Aorta (tissue), 5 donors: ENCODE measurements around the gene THSD7A. TPM values are rescaled to one million over a fixed set of nuclear protein-coding genes. Genes with fewer than 3 reads are reported as not detected.
"Not testable (repeated sequence)": the region's sequence is repeated elsewhere in the genome, so short reads cannot be mapped to it uniquely, and the experiment has no call there.

Experiments
- ATAC-seq: fragments of 200-7000 bp; cut with Tn5 transposase; one replicate; pipeline ENCODE4 v1.9.1; 2022; ENCODE audit warnings: moderate library complexity; ENCODE audit not compliant: low FRiP score
- DNase-seq, 2 donors: peaks; one replicate each; pipeline ENCODE4 v3.0.0-alpha.2; 2020
- H3K27ac ChIP-seq, 2 donors: one replicate each; pipeline ENCODE4 v1.5.1; 2013; ENCODE audit warnings: low read length in 2 of 2, mild to moderate bottlenecking in 2 of 2, moderate library complexity in 2 of 2, control low read depth in 1 of 2, inconsistent platforms in 1 of 2, low read depth in 1 of 2
- H3K27me3 ChIP-seq, 2 donors: one replicate each; pipeline ENCODE4 v1.6.1; 2013; ENCODE audit warnings: control low read depth in 1 of 2, low read length in 1 of 2, mild to moderate bottlenecking in 1 of 2, moderate library complexity in 1 of 2; ENCODE audit not compliant: insufficient read depth in 2 of 2, control insufficient read depth in 1 of 2
- H3K36me3 ChIP-seq, 2 donors: one replicate each; pipeline ENCODE4 v1.6.1; 2013; ENCODE audit warnings: control low read depth in 1 of 2, low read length in 1 of 2, mild to moderate bottlenecking in 1 of 2; ENCODE audit not compliant: insufficient read depth in 2 of 2, control insufficient read depth in 1 of 2
- H3K4me1 ChIP-seq, 2 donors: one replicate each; pipeline ENCODE4 v1.6.1; 2013; ENCODE audit warnings: low read length in 2 of 2, control low read depth in 1 of 2, mild to moderate bottlenecking in 1 of 2, moderate library complexity in 1 of 2; ENCODE audit not compliant: insufficient read depth in 2 of 2, control insufficient read depth in 1 of 2
- H3K4me3 ChIP-seq, 2 donors: one replicate each; pipeline ENCODE4 v1.5.1; 2013; ENCODE audit warnings: low read length in 2 of 2, control low read depth in 1 of 2, mild to moderate bottlenecking in 1 of 2
- H3K9me3 ChIP-seq: one replicate; pipeline ENCODE4 v1.6.1; 2013; ENCODE audit warnings: mild to moderate bottlenecking, low read length; ENCODE audit not compliant: control insufficient read depth
- WGBS, 2 donors: extraction: QIAGEN DNeasy Blood & Tissue Kit; methylation state at CpG; one replicate each; pipeline ENCODE4 v1.1.7; 2013; 5-methylcytosine and 5-hydroxymethylcytosine counted together
- intact Hi-C, 2 donors: fragments of 100-400 bp; cut with DNase I; formaldehyde crosslinking; loops; one replicate each; pipeline versions ENCODE4 v1.14.2 to v1.15.0; 2022
- polyA plus RNA-seq, 2 donors: library from polyadenylated mRNA; stranded (reverse); fragments of 200-250 nt; gene quantifications; one replicate each; pipeline ENCODE4 v1.2.3, GENCODE V29; 2013
- total RNA-seq, 2 donors: library from RNA; stranded (reverse); fragmentation: NEBNext Ultra II Directional; extraction: Animal tissue kit (Norgen Biotek cat#: 25700); gene quantifications; one replicate each; pipeline ENCODE4 v1.2.1, GENCODE V29; 2021
- donor health status: healthy with polysubstance abuse.
- donor health status: Bipolar disorder and iron deficiency.
- donor health status: DM: no; HTN: no; CAD: no.
- donor health status: DM: no; HTN: no; CAD: no.
- donor health status: DM: yes; HTN: yes; CAD: no.

The THSD7A gene
- total and polyA plus RNA-seq, 4 donors: 0.03 to 20.0 (median 12.1) TPM; not detected in 1

GRCh38 chr7:11539853-11540252, 292.1 kb downstream of the THSD7A start:
- no peaks in the 10 kb centered on the region for H3K27me3 ChIP-seq
- H3K36me3 ChIP-seq: no peaks in the 10 kb centered on the region
- H3K4me1 ChIP-seq: no peaks in the 10 kb centered on the region
- DNase-seq (no peak), ATAC-seq (no peak)
- intact Hi-C loops: no loop called here
- no peak overlapping the region for H3K27ac ChIP-seq
- H3K9me3 ChIP-seq: peaks cover 2% of the 10 kb centered on the region
- no peak overlapping the region for H3K4me3 ChIP-seq
- 27 to 44% methylated on average over 3 of the region's 3 CpGs for WGBS, 2 donors

GRCh38 chr7:11538751-11539299, 293.2 kb downstream of the THSD7A start:
- Histone ChIP-seq H3K4me3 (no peak overlapping the region), H3K9me3 (peaks cover 2% of the 10 kb centered on the region), H3K36me3 (no peaks in the 10 kb centered on the region), H3K4me1 (no peaks in the 10 kb centered on the region), H3K27me3 (no peaks in the 10 kb centered on the region), H3K27ac (no peak overlapping the region)
- intact Hi-C loops: no loop called here
- DNase-seq (no peak), ATAC-seq (no peak)
- 70 to 77% methylated on average over 1 of the region's 1 CpG for WGBS, 2 donors

- intact Hi-C loops: no loop called here
- no peaks in the 10 kb centered on the region for H3K36me3 ChIP-seq
- peaks cover 2% of the 10 kb centered on the region for H3K9me3 ChIP-seq
- no peak overlapping the region for H3K27ac ChIP-seq
- WGBS, 2 donors: 72 to 75% methylated on average over 3 of the region's 3 CpGs
- ATAC-seq: no peak
- peaks cover 0 to 2% of the 10 kb centered on the region in 2 donors for H3K27me3 ChIP-seq
- no peak overlapping the region for H3K4me3 ChIP-seq
- H3K4me1 ChIP-seq: no peaks in the 10 kb centered on the region
- no peak for DNase-seq
Measured at GRCh38 chr7:11533229-11533820, 298.7 kb downstream of the THSD7A start.

- peaks cover 0 to 2% of the 10 kb centered on the region in 2 donors for H3K27me3 ChIP-seq
- ATAC-seq (no peak), DNase-seq (no peak)
- no peak overlapping the region for H3K4me3 ChIP-seq
- H3K36me3 ChIP-seq: no peaks in the 10 kb centered on the region
- 38 to 41% methylated on average over 3 of the region's 3 CpGs for WGBS, 2 donors
- no peaks in the 10 kb centered on the region for H3K4me1 ChIP-seq
- intact Hi-C loops: no loop called here
- no peak overlapping the region for H3K27ac ChIP-seq
- H3K9me3 ChIP-seq: no peaks in the 10 kb centered on the region
Measured at GRCh38 chr7:11529382-11529781, 302.6 kb downstream of the THSD7A start.

GRCh38 chr7:11527707-11528106, 304.3 kb downstream of the THSD7A start:
- Histone ChIP-seq H3K9me3 (no peaks in the 10 kb centered on the region), H3K27me3 (peaks cover 0 to 2% of the 10 kb centered on the region in 2 donors), H3K27ac (no peak overlapping the region), H3K4me1 (no peaks in the 10 kb centered on the region), H3K4me3 (no peak overlapping the region), H3K36me3 (no peaks in the 10 kb centered on the region)
- 82 to 89% methylated on average over 2 of the region's 2 CpGs for WGBS, 2 donors
- no peak for ATAC-seq
- intact Hi-C loops: no loop called here
- no peak for DNase-seq

GRCh38 chr7:11524476-11525397, 307.3 kb downstream of the THSD7A start:
- no peak for ATAC-seq
- H3K27me3 ChIP-seq: no peaks in the 10 kb centered on the region
- no peak overlapping the region for H3K27ac ChIP-seq
- no peaks in the 10 kb centered on the region for H3K36me3 ChIP-seq
- 75 to 84% methylated on average over 5 of the region's 5 CpGs for WGBS, 2 donors
- intact Hi-C loops: no loop called here
- H3K4me1 ChIP-seq: no peaks in the 10 kb centered on the region
- DNase-seq: no peak
- H3K9me3 ChIP-seq: no peaks in the 10 kb centered on the region
- H3K4me3 ChIP-seq: no peak overlapping the region

- H3K27me3 ChIP-seq, intact Hi-C loops, H3K4me1 ChIP-seq, DNase-seq, H3K36me3 ChIP-seq, H3K9me3 ChIP-seq, H3K4me3 ChIP-seq, H3K27ac ChIP-seq, ATAC-seq: not testable (repeated sequence)
- WGBS, 2 donors: 33 to 84% methylated on average over 2 of the region's 2 CpGs
Measured at GRCh38 chr7:11521964-11522499, 310.0 kb downstream of the THSD7A start.

GRCh38 chr7:11517853-11518252, 314.1 kb downstream of the THSD7A start:
- ATAC-seq (no peak), DNase-seq (no peak)
- Histone ChIP-seq H3K27me3 (no peaks in the 10 kb centered on the region), H3K36me3 (no peaks in the 10 kb centered on the region), H3K27ac (no peak overlapping the region), H3K4me1 (no peaks in the 10 kb centered on the region), H3K9me3 (no peaks in the 10 kb centered on the region), H3K4me3 (no peak overlapping the region)
- 52 to 78% methylated on average over 1 of the region's 1 CpG for WGBS, 2 donors
- intact Hi-C loops: no loop called here
